GM21367 (cell line): ENCODE results near the gene NPAS1.

ENCODE experiments used
- ATAC-seq: cut with Tn5 transposase; IDR thresholded peaks from one replicate; pipeline ENCODE4 v1.9.1; 2021; ENCODE audit not compliant: unreplicated experiment

NPAS1 gene

DNA sequence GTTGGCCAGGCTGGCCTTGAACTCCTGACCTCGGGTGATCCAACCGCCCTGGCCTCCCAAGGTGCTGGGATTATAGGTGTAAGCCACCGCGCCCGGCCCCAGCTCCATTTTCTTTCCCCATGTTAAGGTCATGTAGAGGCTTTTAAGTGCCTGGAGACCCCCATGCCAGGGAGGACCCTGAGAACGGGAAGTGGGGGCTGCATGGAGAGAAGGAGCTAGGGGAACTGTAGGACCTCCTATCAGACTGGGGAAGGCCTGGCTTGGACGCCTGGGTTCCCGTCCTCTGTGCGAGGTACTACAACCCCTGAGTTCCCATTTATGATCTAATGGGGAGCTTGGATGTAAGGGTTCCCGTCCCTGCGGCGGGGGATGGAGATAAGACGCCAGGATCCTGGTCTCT lies 714 bp upstream of the NPAS1 start:
- no peak for ATAC-seq

DNA sequence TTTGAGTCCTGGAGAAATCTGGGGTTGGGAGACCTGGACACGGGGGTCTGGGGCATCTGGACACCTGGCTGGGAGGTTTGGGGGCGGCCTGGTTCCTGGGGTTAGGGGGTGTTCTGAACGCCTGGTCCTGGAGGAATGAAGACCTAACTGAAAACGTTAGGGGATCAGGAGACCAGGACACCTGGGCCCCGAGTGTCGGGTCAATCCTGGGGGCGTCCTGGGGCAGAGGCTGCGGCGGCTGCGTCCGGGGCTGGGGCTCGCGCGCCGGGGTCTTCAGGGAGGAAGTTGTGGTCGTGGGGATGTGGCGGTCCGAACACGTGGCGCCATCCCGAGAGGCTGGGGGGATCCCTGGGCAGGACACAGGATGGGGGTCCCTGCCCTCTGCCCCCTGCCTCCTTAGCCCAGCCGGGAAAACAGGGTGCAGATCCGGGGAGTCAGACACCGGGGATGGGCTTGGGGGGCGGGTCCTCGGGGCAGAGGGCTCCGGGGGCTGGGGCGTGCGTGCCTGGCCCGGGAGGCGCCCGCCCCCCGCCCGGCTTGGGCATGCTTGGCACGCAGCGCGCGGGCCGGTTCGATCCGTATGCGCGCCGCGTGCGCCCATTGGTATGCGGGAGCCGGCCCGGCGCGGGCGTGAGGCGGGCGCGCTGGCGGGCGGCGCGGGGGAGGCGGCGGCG lies 632 bp downstream of the NPAS1 start:
- no peak for ATAC-seq

DNA sequence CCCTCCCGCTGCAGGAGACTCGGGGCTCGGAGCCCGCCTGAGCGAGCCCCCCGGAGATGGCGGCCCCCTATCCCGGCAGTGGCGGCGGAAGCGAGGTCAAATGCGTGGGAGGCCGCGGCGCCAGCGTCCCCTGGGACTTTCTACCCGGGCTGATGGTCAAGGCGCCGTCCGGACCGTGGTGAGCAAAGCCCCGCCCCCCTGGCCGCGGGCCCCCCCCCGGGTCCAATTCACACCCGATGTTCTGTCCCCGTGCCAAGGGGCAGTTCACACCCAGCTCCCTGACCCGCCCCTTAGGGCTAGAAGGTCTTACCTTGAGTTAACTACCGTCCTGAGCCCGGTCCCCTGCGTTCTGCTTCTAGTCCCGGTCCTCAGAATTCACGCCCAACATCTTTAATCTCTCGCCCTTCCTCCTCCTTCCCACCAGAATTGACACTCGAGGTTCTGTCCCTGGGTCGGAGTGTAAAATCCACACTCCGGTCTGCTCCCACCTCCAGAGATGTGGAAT lies 1.4 kb downstream of the NPAS1 start:
- no peak for ATAC-seq

DNA sequence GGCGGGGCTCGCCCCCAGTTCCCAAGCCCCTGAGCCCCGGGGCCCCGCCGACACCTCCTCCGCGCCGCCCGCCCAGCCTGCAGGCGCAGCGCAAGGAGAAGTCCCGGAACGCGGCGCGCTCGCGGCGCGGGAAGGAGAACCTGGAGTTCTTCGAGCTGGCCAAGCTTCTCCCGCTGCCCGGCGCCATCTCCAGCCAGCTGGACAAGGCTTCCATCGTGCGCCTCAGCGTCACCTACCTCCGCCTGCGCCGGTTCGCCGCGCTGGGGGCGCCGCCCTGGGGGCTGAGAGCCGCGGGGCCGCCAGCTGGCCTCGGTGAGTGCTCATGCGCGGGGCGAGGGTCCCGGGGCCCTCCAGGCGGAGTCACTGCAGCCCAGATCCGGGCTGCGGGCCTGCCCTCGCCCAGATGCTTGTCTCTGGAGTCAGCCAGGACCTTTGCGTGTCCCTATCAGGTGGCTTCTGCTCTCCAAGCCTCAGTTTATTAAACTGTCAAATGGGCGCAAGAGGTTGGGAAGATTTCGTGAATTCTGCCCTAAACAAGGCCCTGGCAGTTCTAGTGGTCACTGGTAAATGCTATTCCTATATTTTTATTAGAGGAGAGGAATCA lies 2.0 kb downstream of the NPAS1 start:
- no peak for ATAC-seq

DNA sequence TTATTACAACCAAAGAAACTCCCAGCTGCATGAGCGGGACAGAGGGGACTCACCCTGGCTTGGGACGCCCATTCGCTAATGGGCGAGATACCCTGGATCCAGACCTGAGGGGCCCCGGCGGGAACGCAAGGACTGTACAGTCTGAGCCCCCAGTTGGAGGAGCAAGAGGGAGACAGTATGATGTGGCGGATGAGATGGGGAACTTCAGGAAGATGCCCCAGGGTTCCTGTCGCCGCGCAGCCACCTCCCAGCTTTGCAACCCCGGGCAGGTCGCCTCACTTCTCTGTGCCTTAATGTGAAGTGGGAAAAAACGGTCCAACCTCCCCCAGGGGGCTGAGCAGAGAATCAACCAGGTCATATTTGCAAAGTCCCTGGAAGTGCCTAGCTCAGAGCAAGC lies 2.5 kb downstream of the NPAS1 start:
- ATAC-seq, result no peak

DNA sequence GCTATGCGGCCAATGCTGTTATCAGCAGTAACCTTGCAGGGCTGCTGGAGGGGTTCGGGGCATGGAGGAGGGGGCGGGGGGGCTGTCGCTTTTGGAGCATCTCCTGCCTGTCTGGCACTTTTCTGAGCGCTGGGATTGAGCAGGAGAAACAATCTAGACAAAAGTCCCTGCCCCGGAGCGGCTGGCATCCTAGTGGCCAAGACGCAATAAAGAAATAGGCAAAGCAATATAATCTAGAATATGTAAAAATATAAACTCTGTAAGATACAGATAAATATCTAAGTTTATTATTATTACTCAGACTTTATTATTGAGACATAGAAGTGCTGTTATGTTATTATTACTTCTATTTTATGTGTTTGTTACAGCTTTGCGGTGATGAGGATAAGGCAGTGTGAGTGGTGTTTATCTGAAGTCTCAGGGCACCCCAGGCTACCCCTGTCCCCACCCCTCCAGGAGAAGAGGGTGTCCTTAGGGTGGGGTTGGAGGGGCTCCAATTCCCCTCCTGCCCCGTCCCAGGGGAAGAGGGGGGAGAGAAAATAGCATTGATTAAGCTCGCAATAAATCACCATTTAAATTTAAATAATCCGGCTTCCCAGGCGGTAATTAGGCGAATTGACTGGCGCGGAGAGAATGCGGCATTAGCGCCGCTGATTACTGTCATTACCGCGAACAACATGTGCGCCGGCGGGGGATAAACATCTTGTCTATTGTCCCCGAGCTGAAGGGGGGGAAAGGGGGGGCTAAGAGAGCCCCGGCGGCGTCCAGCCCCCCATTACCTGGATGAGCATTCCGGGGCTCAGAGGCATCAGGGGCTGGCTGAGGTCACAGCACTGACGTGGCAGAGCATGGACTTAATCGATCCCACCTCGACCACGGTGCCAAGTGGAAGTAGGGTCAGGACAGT lies 3.2 kb downstream of the NPAS1 start:
- ATAC-seq, result no peak

DNA sequence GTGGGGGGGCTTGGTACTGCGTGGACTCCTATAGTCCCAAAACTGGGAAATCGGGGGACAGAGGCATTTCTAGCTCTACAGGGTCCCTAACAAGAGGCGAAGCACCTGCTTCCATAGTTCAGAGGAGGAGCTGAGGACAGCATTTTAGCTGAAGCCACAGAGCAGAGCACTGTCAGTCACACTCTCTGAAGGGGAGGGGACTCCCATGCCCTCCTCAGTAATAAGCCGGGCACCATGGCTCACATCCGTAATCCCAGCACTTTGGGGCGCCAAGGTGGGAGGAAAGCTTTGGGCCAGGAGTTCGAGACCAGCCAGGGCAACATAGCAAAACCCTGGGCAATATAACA lies 3.8 kb downstream of the NPAS1 start:
- ATAC-seq, result no peak

DNA sequence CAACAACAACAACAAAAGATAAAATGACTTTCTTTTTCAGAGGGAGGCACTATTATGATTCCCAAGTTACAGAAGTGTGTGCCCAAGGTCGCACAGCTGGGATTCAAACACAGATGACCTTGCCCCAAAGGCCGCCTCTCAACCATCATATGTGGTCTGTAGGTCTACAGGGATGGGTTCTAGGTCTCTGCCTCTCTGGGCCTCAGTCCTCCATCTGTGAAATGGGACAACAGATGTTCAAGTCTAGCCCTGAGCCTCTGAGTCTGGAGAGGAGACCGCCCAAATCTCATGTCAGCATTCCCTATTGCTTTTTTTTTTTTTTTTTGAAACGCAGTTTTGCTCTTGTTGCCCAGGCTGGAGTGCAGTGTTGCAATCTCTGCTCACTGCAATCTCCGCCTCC lies 4.9 kb downstream of the NPAS1 start:
- ATAC-seq, result no peak

DNA sequence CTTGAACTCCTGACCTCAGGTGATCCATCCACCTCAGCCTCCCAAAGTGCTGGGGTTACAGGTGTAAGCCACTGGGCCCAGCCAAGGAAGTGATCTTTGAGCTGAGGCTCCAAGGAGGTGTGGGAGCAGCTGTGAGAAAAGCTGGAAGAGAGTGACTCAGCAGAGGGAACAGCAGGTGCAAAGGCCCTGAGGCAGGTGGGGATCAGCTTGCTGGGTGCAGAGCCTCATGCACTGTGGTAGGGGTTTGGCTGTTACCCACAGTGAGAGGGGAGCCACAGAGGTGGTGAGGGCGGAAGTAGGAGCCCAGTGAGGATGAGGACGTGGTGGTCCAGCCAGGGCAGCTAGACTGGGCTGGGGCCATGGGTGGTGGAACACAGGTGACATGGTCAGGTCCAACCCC lies 6.5 kb downstream of the NPAS1 start:
- ATAC-seq, result no peak

DNA sequence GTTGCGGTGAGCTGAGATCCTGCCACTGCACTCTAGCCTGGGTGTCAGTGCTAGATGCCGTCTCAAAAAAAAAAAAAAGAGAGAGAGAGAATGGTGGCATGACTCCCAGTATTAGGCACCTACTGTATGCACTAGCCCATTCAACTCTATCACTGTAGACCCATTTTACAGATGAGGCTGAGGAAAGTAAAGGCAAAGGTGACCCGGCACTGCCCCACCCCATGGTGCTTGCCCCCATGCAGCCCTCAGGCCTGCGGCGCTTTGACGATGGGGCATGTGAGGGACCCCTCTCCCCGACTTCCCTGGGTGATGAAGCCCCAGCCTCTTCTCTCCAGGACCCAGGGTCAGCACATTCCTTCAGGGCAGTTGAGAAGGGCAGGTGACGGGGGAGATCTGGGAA lies 7.3 kb downstream of the NPAS1 start:
- no peak for ATAC-seq

DNA sequence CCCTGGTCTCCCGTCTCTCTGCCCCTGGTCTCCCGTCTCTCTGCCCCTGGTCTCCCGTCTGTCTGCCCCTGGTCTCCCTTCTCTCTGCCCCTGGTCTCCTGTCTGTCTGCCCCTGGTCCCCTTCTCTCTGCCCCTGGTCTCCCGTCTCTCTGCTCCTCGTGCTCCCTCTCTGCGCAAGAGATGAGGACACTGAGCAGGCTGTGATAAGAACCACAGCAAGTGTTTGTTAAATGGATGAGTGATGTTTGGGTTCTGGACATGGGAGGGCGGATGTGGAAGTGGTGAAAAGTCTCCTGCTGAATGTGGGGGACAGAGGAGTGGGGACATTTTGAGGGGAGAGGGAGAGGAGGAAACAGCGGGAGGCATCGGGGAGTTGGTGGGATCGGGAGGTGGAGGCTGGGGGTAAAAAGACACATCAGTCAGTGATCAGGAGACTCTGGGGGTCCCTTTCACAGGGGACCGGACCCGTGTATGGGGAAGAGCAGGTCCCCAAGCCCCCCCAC lies 8.0 kb downstream of the NPAS1 start:
- no peak for ATAC-seq

DNA sequence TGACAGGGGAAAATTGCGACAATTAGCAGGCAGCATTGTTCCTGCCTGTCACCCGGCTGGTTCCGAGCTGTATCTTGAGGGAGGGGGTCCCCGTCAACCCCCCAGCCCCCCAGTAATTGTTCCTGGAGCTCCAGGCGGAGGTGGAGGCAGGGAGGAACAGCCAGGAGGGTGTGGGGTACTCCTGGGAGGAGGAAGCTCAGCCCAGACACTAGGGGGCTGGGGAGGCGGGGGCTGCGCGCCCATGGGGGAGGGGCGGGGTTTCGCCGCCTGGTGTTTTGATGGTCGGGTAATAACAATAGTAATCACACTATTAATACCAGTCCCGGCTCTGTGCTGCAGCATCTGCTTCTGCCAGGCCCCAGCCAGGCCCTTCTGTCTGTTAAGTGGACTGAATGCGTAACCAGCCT lies 8.6 kb downstream of the NPAS1 start:
- ATAC-seq, result no peak

DNA sequence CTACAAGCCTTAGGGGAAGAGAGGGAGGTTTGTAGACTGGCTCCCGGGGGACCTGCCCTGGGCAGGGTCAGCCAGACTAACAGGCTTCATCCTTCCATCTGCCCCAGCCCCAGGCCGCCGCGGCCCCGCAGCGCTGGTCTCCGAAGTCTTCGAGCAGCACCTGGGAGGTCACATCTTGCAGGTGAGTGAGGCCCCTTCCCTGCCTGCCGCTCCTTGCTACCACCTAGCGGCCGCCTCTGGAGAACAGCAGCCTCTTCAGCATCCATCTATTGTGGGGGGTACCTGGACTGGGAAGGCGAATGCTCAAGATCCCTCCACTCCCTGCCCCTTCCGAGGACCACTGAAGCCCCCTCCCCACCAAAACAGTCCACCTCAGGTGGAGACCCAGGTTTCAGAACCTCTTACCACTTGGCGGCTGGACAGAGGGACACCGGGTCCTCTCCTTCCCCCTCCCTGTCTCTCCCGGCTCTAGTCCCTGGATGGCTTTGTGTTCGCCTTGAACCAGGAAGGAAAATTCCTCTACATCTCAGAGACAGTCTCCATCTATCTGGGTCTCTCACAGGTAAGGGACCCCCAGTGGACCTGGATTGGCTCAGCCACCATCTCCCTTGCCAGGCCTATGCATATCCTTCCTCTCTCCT lies 12.7 kb downstream of the NPAS1 start:
- ATAC-seq, result no peak

DNA sequence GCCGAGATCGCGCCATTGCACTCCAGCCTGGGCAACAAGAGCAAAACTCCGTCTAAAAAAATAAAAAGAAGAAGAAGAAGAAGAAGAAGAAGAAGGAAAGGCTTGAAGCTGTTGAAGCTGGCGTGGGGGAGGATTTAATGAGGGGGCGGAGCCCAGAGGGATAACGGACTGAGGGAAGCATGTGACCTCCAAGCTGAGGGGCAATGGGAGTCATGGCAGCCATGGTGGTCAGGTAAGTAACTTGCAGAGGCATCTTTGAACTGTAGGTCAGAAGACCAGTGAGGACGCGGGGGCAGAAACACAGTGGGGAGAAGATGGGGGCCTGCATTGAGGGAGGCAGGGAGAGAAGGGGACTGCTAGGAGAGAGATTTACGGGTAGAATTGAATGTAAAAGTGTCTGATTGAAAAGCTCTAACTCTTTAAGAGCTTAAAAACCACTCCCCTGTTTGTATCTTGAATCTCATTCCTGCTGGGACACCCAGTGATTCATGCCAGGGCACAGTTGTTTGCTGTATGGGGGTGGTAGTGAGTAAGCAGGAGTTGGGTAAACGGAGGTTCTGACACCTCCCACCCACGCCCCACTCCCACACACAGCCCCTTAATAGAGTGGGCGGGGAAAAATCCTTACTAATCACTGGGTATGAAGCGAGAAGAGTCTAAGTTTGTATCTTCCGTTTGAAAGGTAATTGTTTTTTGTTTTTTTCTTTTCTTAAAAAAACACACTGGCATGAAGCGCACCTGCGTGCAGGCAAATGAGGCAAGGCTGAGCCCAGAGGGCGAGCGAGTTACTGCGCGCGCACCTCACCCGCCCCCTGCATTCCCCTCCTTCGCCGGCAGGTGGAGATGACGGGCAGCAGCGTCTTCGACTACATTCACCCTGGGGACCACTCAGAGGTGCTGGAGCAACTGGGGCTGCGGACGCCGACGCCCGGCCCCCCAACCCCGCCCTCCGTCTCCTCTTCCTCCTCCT lies 15.8 kb downstream of the NPAS1 start:
- peak; percentile 72 for ATAC-seq

DNA sequence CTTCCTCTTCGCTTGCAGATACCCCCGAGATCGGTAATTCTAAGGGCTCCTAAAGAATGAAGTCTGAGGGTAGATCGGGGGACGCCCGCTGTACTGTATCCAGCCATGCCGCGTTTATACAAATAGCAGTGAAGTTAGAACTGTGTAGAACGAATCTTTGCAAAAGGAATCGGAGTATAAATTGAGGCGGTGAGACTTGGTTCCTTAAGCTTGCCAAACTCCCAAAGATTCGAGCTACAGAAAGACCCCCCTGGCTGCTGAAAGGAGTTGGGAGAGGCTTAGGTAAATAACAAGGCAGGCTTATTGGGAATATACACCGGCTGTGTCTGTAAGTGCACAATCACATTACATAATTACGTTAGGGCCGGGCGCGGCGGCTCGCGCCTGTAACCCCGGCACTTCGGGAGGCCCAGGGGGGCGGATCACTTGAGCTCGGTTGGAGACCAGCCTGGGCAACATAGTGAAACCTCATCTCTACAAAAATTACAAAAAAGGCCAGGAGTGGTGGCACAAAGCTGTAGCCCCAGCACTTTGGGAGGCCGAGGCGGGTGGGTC lies 16.5 kb downstream of the NPAS1 start:
- no peak for ATAC-seq

DNA sequence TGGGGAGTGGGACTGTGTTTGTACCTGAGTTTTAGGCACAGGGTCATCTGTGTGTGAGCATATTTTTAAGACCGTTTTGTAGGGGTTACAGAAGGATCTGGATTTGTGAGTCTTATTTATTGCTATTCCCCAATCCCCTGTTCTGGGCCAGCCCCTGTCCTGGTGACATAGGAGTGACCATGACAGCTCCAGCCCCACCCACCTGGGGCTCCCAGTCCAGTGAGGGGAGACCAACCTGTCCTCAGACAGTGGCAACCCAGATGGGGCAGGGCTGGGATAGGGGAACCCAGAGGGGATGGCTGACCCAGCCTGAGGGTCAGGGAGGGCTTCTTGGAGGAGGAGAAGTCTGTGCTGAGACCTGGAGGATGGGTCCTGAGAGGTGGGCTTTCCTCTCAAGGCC lies 18.1 kb downstream of the NPAS1 start:
- no peak for ATAC-seq

DNA sequence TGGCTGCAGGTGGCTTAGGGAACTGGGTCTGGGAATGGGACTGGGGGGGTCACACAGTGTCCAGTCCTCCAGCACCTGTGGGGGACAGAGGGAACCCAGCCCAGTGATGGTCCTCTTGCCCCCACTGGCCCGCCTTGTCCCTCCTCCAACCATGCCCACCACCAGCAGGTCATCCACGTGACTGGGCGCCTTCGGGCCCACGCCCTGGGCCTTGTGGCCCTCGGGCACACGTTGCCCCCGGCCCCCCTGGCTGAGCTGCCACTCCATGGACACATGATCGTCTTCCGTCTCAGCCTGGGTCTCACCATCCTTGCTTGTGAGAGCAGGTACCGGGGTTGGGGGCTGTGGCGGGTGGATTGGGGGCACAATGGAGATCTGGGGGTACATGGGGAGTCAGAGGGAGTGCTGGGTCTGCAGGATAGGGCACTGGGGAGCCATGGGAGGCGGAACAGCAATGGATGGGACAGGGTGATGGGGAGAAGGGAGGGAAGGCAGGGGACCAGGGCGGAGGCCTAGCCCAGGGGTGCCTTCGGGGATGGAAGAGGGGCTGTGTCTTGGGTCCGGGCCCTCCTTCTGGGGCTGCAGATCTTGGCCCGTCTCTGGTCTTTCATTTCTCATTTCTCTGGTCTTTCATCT lies 19.7 kb downstream of the NPAS1 start:
- ATAC-seq, result no peak

DNA sequence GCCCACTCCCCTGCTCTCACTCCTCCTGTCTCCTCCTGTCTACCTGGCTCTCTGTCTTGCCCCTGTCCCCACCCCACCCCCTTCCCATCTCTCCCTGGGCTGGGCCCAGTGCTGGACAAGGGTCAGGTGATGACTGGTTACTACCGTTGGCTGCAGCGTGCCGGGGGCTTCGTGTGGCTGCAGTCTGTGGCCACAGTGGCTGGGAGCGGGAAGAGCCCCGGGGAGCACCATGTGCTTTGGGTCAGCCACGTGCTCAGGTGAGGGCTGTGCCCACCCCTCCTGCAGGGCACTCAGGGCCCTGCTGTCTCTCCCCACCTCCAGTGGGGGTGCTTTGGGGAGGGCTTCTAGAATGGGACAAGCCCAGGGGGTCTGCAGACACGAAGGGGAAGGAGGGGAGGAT lies 21.2 kb downstream of the NPAS1 start:
- no peak for ATAC-seq
